ENCODE data around the gene PLCB2. TPM values are rescaled to one million over a fixed set of nuclear protein-coding genes. Genes with fewer than 3 reads are reported as not detected.

PLCB2 gene
- total RNA-seq, 4 donors from 2014 or later: 1.5 to 13.5 (median 8.8) TPM

DNA sequence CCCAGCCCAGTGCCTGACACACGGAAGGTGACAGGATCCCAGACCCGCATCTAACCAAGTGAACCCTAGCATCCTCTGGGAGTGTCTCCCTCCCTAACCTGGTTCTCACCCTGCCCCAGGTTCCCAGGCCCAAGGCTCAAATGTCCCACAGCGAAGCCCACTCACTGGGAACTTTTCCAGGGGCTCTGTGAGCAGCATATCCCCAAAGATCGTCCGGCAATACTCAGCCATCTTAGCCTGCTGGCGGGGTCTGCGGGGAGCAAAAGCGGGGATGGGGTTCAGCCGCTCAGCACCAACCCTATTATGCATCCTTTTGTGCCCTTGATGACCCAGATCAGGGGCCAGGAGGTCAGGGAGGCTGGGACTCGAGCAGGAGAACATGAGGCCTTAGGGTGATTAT is 10.4 kb downstream of the PLCB2 start:
- peaks cover 0 to 6% of the 10 kb centered on the region in 2 donors for H3K36me3 ChIP-seq
- H3K27ac ChIP-seq: no peak overlapping the region
- peaks cover 0 to 22% (median 0%) of the 10 kb centered on the region in 3 donors for H3K9me3 ChIP-seq
- WGBS, 2 donors (ENCODE audit: low coverage in 1 of 2): 80% methylated on average over 6 of the region's 10 CpGs; no CpG with 5 or more reads in 1 of the 2 donors
- ATAC-seq: no peak
- H3K4me3 ChIP-seq: no peak overlapping the region
- TF ChIP-seq POLR2A (IDR thresholded peaks at IDR 0.05): no peak
- TF ChIP-seq POLR2AphosphoS5 (IDR thresholded peaks at IDR 0.05): no peak
- TF ChIP-seq EP300 (IDR thresholded peaks at IDR 0.05): no peak
- TF ChIP-seq, protein P1, sequence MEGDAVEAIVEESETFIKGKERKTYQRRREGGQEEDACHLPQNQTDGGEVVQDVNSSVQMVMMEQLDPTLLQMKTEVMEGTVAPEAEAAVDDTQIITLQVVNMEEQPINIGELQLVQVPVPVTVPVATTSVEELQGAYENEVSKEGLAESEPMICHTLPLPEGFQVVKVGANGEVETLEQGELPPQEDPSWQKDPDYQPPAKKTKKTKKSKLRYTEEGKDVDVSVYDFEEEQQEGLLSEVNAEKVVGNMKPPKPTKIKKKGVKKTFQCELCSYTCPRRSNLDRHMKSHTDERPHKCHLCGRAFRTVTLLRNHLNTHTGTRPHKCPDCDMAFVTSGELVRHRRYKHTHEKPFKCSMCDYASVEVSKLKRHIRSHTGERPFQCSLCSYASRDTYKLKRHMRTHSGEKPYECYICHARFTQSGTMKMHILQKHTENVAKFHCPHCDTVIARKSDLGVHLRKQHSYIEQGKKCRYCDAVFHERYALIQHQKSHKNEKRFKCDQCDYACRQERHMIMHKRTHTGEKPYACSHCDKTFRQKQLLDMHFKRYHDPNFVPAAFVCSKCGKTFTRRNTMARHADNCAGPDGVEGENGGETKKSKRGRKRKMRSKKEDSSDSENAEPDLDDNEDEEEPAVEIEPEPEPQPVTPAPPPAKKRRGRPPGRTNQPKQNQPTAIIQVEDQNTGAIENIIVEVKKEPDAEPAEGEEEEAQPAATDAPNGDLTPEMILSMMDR (IDR thresholded peaks at IDR 0.05): no peak
- peaks cover 0 to 9% (median 0%) of the 10 kb centered on the region in 3 donors for H3K4me1 ChIP-seq
- peaks cover 1% of the 10 kb centered on the region for H3K27me3 ChIP-seq

DNA sequence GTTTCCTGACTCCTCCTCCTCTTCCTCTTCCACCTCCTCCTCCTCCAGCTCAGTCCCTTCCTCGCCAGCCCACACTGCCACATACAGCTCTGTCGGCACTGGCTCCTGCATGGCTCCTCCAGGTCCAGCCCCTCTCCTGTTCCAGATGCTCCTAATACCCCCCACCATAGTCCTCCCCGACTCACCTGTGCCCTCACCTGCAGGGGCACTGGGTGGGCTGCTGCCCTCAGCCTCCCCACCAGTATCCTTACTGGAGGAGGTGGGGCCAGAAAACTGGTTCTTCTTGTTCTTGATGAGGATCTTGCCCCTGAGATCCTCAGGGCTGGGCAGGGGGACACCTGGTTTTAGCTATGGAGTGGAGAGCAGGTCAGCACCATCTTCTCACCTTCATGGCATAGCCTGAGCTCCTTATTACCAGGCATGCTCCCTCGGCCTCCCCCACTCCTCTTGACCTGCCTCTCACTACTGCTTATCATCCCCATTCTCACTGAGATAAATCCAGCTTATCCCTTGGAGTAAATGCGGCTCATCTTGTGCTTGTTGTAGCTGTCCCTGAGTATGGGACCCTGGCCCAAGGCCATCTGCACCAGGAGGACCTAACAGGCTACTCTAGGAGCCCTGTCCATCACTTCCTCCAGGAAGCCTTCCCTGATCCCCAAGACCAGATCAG is 11.0 kb downstream of the PLCB2 start:
- Histone ChIP-seq H3K36me3 (peaks cover 0 to 6% of the 10 kb centered on the region in 2 donors), H3K4me3 (no peak overlapping the region), H3K4me1 (peaks cover 0 to 11% (median 0%) of the 10 kb centered on the region in 3 donors), H3K27ac (no peak overlapping the region), H3K27me3 (no peaks in the 10 kb centered on the region), H3K9me3 (peaks cover 0 to 22% (median 0%) of the 10 kb centered on the region in 3 donors)
- TF ChIP-seq POLR2A (IDR thresholded peaks at IDR 0.05): no peak
- 75 to 94% methylated on average over 3 to 4 of the region's 5 CpGs for WGBS, 2 donors (ENCODE audit: low coverage in 1 of 2)
- ATAC-seq: no peak

DNA sequence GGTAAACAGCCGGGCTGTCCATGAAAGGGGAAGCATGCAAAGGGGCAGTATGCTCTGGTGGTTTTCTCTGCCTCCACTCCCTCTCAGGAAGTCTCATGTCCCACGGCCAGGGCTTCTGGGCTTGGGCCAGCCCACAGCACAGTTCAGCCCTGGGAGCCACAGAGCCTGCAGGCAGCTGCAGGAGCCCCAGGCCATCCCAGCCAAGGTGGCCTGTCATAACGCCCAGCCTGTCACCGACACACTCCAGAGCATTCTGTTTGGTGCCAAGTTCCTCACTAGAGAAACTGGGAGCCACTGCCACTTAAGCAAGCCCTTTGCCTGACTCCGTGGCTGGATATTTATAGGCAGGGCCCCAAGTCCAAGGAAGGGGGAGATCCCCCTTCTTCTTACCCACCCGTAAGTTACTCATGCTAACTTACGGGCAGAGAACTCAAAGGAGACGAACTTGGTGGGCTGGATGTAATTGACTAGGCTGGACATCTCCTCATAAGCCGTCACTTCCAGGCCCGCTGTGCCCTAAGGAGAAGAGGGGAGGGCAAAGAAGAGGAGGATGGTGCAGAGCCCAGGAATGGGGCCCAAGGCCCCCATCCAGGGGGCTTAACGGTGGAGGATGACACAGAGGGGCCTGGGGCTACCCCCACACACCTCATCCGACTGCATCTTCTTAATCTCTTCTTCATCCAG is 11.7 kb downstream of the PLCB2 start:
- H3K9me3 ChIP-seq: peaks cover 0 to 22% (median 0%) of the 10 kb centered on the region in 3 donors
- peak; percentile 28 for ATAC-seq
- H3K36me3 ChIP-seq: peaks cover 0 to 6% of the 10 kb centered on the region in 2 donors
- peaks cover 0 to 17% (median 6%) of the 10 kb centered on the region in 3 donors for H3K4me1 ChIP-seq
- no peak overlapping the region for H3K4me3 ChIP-seq
- peak; percentile 49 for TF ChIP-seq POLR2AphosphoS5 (IDR thresholded peaks at IDR 0.05)
- TF ChIP-seq, protein P1 (IDR thresholded peaks at IDR 0.05): no peak
- whole genome bisulfite sequencing, 2 donors (ENCODE audit: low coverage in 1 of 2): 40 to 47% methylated on average over 3 to 4 of the region's 12 CpGs
- H3K27ac ChIP-seq: no peak overlapping the region
- H3K27me3 ChIP-seq: no peaks in the 10 kb centered on the region

DNA sequence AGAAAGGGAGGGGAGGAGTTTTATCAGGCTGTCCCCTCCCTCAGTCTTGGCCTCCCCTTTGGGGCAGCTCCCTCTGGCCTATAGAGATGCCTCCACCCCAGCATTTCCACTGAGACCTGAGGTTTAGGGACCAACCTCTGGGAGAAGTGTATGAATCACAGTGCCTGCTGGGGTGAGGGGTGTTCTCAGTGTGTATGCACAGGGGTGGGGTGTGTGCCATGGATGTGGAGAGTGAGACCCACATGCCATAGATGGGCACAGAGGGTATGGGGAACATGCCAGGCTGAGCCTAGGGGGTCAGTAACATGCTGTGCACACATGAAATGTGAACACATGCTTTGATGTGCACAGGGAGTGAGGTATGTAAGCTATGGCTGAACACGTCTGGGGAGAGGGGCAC is 12.4 kb downstream of the PLCB2 start:
- TF ChIP-seq POLR2AphosphoS5 (IDR thresholded peaks at IDR 0.05) (no peak), EP300 (IDR thresholded peaks at IDR 0.05) (no peak), POLR2A (IDR thresholded peaks at IDR 0.05) (no peak)
- TF ChIP-seq, protein P1 (IDR thresholded peaks at IDR 0.05): no peak
- no peak overlapping the region for H3K4me3 ChIP-seq
- H3K27me3 ChIP-seq: no peaks in the 10 kb centered on the region
- peaks cover 0 to 24% (median 10%) of the 10 kb centered on the region in 3 donors for H3K4me1 ChIP-seq
- ATAC-seq: no peak
- no peak overlapping the region for H3K27ac ChIP-seq
- H3K36me3 ChIP-seq: peaks cover 0 to 6% of the 10 kb centered on the region in 2 donors
- H3K9me3 ChIP-seq: peaks cover 0 to 15% (median 0%) of the 10 kb centered on the region in 3 donors
- 69% methylated on average over 1 of the region's 1 CpG; no CpG with 5 or more reads in 1 of the 2 donors for WGBS, 2 donors (ENCODE audit: low coverage in 1 of 2)

DNA sequence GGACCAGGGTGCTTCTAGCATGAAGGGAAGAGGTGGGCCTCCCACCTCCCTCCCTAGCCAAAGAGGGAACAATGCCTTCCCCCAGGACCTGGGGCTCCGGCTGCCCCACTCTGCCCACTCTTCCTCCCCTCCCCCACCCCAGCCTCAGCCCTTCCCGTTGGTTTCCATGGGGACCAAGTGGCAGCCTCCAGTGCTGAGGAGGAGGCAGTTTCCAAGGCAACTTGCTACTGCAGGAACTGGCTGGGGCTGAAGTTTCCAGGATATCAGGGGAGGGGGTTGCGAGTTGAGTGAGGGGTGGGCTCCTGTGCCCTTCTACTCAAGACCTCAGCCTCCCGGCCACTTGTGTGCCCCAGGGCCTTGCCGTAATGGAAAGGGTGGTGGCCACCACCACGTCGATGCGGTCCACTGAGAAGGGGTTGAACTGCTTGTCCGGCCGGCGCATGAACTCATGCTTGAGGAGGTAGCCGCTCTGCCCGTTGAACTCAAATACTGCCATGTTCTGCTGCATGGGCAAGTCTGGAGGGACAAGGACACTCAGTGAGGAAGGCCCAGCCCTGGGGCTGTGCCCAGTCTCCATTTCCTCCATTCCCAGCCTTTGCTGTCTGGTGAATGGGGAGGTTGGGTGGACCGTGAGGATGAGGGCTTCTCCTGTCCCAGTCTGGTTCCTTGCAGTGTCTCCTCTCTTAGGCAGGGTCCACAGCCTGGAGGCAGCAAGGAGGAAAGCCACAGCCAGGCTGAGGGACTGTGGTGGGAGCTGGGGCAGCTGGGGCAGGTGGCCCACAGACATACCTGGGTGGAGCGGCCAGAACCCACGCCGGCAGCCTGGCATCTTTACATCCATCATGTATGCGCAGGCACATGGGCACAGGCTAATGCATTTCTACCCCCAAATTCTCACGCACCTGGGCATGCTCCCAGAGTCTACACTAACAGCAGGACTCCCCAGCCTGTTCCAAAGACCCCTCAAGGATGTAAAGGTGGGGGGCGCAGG is 13.5 kb downstream of the PLCB2 start:
- TF ChIP-seq POLR2AphosphoS5 (IDR thresholded peaks at IDR 0.05) (no peak), EP300 (IDR thresholded peaks at IDR 0.05) (no peak), POLR2A (IDR thresholded peaks at IDR 0.05) (no peak)
- TF ChIP-seq, protein P1 (IDR thresholded peaks at IDR 0.05): no peak
- 93% methylated on average over 2 of the region's 20 CpGs; no CpG with 5 or more reads in 1 of the 2 donors for WGBS, 2 donors (ENCODE audit: low coverage in 1 of 2)
- H3K36me3 ChIP-seq: peaks cover 0 to 6% of the 10 kb centered on the region in 2 donors

More for the DNA sequence above, 13.5 kb downstream of the PLCB2 start:
- ATAC-seq: no peak
- Histone ChIP-seq H3K9me3 (peaks cover 0 to 4% (median 0%) of the 10 kb centered on the region in 3 donors), H3K27me3 (no peaks in the 10 kb centered on the region), H3K4me1 (peaks cover 0 to 24% (median 10%) of the 10 kb centered on the region in 3 donors), H3K27ac (no peak overlapping the region), H3K4me3 (no peak overlapping the region)

Measured in gastroesophageal sphincter (tissue), 4 donors.